ENCODE results near the gene SFN.
"Not testable (repeated sequence)": the region's sequence is repeated elsewhere in the genome, so short reads cannot be mapped to it uniquely, and the experiment has no call there.

The SFN gene

DNA sequence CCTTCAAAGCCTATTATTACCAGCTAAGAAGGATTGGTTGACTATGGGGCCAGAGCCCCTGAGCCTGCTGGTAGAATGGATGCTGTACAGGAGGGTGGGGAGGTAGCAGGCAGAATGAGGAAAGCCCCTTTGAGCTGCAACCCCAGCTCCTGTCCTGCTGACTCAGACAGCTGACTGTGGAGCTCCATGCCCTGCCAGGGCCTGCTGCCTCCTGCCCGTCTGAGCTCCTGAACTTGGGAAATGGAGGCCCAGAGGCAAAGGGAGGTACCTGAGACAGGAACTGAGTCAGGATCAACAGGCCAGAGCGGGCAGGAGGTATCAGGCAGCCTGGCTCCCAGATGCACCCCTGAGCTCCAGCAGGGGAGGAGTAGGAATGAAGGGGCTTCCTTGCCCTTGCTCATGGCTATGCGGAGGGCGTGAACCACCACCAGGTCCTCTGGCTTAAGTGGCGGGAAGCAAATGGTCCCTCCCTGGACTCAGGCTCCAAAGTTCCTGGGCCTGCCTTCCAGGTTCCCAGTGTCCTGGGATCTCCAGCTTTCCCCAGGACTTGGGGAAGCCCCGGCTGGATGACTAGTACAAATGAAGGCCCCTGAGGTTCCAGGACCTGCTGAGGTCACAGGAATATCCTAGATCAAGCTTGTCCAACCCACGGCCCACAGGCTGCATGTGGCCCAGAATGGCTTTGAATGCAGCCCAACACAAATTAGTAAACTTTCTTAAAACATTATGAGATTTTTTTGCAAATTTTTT lies 3.9 kb upstream of the SFN start:
- no peak for DNase-seq
- H3K27me3 ChIP-seq, result no peaks in the 10 kb centered on the region
- no peak overlapping the region for H3K4me3 ChIP-seq (ENCODE audit: low read depth, low read length)
- TF ChIP-seq, protein P1, sequence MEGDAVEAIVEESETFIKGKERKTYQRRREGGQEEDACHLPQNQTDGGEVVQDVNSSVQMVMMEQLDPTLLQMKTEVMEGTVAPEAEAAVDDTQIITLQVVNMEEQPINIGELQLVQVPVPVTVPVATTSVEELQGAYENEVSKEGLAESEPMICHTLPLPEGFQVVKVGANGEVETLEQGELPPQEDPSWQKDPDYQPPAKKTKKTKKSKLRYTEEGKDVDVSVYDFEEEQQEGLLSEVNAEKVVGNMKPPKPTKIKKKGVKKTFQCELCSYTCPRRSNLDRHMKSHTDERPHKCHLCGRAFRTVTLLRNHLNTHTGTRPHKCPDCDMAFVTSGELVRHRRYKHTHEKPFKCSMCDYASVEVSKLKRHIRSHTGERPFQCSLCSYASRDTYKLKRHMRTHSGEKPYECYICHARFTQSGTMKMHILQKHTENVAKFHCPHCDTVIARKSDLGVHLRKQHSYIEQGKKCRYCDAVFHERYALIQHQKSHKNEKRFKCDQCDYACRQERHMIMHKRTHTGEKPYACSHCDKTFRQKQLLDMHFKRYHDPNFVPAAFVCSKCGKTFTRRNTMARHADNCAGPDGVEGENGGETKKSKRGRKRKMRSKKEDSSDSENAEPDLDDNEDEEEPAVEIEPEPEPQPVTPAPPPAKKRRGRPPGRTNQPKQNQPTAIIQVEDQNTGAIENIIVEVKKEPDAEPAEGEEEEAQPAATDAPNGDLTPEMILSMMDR (IDR thresholded peaks at IDR 0.05; ENCODE audit: low read depth, low read length), result no peak
- no peaks in the 10 kb centered on the region; the same call in 1 of the 2 replicates for H3K4me1 ChIP-seq
- no peaks in the 10 kb centered on the region for H3K36me3 ChIP-seq
- no peaks in the 10 kb centered on the region for H3K9me3 ChIP-seq

DNA sequence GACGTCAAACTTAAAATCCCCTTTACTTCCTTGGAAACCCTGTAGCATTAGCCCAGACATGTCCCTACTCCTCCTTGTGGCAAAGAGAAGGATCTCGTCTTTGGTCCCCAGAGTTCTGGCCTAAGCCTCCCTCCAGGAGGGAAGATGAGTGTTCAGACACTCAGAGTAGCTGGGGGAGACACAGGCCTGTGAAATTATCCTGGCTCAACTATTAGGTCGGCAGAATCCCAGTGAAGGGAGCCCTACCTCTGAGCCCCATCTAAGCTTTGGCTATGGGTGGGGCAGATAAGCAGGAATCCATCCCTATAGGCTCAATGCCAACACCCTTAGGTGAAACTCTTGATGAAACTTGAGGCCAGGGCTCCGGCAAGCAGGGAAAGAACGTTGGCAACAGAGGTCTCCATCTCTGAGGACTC lies 1.7 kb upstream of the SFN start:
- Histone ChIP-seq H3K4me3 (ENCODE audit: low read depth, low read length) (no peak overlapping the region), H3K36me3 (no peaks in the 10 kb centered on the region), H3K4me1 (no peaks in the 10 kb centered on the region; the same call in 1 of the 2 replicates), H3K27me3 (no peaks in the 10 kb centered on the region), H3K9me3 (no peaks in the 10 kb centered on the region; the same call in 1 of the 2 replicates)
- no peak for DNase-seq
- TF ChIP-seq, protein P1 (IDR thresholded peaks at IDR 0.05; ENCODE audit: low read depth, low read length), result no peak

DNA sequence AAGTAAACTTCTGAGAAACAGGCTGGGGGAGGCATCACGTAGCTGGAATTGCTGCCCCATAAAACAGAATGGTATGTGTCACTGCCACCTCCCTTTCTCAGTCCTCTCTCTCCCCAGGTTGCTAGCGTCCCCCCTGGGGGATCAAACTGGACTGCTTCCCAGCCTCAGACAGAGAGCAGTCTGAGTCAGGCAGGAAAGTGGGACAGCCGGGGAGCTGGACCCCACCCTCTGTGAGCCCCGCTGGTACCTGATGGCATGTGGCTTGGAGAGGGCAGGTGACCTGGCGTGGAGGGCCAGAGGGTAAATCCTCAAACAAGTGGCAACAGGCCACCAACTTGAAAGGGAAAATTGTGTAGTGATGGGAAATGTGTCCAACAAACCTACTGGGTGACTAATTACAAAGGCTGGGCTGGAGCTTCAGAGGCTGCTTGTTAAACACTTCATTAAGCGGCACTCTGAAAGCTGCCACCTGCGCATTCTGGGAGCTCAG lies 1.0 kb upstream of the SFN start:
- Histone ChIP-seq H3K4me1 (no peaks in the 10 kb centered on the region; the same call in 1 of the 2 replicates), H3K27me3 (no peaks in the 10 kb centered on the region), H3K36me3 (no peaks in the 10 kb centered on the region), H3K4me3 (ENCODE audit: low read depth, low read length) (no peak overlapping the region), H3K9me3 (no peaks in the 10 kb centered on the region; the same call in 1 of the 2 replicates)
- no peak for DNase-seq
- TF ChIP-seq, protein P1 (IDR thresholded peaks at IDR 0.05; ENCODE audit: low read depth, low read length), result no peak

DNA sequence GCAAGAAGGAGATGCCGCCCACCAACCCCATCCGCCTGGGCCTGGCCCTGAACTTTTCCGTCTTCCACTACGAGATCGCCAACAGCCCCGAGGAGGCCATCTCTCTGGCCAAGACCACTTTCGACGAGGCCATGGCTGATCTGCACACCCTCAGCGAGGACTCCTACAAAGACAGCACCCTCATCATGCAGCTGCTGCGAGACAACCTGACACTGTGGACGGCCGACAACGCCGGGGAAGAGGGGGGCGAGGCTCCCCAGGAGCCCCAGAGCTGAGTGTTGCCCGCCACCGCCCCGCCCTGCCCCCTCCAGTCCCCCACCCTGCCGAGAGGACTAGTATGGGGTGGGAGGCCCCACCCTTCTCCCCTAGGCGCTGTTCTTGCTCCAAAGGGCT lies 732 bp downstream of the SFN start:
- no peaks in the 10 kb centered on the region; the same call in 1 of the 2 replicates for H3K4me1 ChIP-seq
- H3K27me3 ChIP-seq, result no peaks in the 10 kb centered on the region
- no peak overlapping the region for H3K4me3 ChIP-seq (ENCODE audit: low read depth, low read length)
- TF ChIP-seq, protein P1 (IDR thresholded peaks at IDR 0.05; ENCODE audit: low read depth, low read length), result no peak
- no peak for DNase-seq
- no peaks in the 10 kb centered on the region for H3K36me3 ChIP-seq
- no peaks in the 10 kb centered on the region; the same call in 1 of the 2 replicates for H3K9me3 ChIP-seq

DNA sequence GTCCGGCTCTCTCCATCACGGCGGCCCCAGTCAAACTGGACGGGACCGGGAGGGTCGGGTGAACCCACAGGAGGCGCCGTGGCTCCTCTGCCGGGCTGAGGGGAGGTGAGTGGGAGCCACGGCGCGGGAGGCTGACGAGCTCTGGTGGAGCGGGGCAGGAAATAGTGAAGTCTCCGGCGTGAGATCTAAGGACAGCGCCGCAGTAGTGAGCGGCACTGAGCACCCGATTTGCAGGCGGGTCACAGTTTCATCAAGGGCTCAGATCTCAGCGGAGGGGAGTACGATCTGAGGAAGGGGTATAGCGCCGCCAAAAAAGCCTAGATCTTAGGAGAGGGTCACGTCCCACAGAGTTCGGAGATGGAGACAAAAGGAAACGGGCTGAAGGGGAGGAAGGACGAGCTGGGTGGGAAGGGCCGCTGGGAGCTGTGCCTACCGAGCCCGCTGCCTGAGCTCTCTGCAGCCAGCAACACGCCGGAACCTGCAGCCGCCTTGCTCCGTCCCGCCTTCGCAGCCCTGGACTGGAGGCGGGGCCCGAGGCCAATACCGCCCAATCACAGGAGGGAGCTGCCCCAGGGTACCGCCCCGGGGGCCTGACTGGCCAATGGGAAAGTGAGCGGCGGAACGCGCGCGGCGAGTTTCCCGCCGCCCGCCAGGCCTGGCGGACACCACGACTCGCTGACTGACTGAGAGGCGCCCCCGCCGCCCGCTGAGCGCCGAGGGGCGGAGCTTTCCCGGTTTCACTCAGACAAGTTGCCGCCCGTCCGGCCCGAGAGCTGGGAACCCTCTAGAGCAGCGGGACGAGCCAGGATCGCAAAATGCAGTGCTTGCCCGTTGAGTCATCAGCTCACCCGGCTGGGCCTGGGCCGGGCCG lies 1.9 kb downstream of the SFN start:
- no peaks in the 10 kb centered on the region for H3K27me3 ChIP-seq
- TF ChIP-seq, protein P1 (IDR thresholded peaks at IDR 0.05; ENCODE audit: low read depth, low read length), result no peak
- no peaks in the 10 kb centered on the region for H3K36me3 ChIP-seq
- no peaks in the 10 kb centered on the region; the same call in 1 of the 2 replicates for H3K4me1 ChIP-seq
- H3K4me3 ChIP-seq (ENCODE audit: low read depth, low read length), result peak overlapping the region; percentile 70
- H3K9me3 ChIP-seq, result no peaks in the 10 kb centered on the region; the same call in 1 of the 2 replicates
- peak; percentile 92 for DNase-seq

DNA sequence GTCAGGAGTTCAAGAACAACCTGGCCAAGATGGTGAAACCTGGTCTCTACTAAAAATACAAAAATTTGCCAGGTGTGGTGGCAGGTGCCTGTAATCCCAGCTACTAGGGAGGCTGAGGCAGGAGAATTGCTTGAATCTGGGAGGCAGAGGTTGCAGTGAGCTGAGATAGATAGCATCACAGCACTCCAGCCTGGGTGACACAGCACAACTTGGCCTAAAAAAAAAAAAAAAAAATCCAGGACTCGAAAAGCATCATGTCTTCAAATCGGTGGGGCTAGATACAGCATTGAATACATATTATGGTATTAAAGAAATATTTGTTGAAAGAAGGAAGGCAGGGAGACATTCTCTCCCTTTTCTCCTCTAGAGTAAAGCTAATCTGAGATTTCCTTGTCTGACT lies 10.1 kb downstream of the SFN start:
- not testable (repeated sequence) for H3K4me3 ChIP-seq (ENCODE audit: low read depth, low read length); H3K27me3 ChIP-seq; H3K4me1 ChIP-seq; H3K9me3 ChIP-seq; DNase-seq; H3K36me3 ChIP-seq

Data from BE2C (cell line).